CD14-positive monocyte (primary cell): Measurements from ENCODE around the gene ARHGAP33. TPM values are rescaled to one million over a fixed set of nuclear protein-coding genes. Genes with fewer than 3 reads are reported as not detected.

Experiments
- DNase-seq, 3 donors: peaks; one replicate each; pipeline ENCODE4 v3.0.0-alpha.2; 2011 to 2022
- H2AFZ ChIP-seq: 2 replicates; pipeline ENCODE4 v1.6.0; 2012; ENCODE audit warnings: mild to moderate bottlenecking, low read depth, low read length, inconsistent platforms; ENCODE audit not compliant: insufficient read depth, poor library complexity, severe bottlenecking
- H3K27ac ChIP-seq, 2 donors: 1 replicate in 1 of 2; 2 replicates in 1 of 2; pipeline ENCODE4 v1.5.1; 2012 to 2013; ENCODE audit warnings: low read length in 2 of 2, control low read depth in 1 of 2, inconsistent platforms in 1 of 2, low read depth in 1 of 2, mild to moderate bottlenecking in 1 of 2
- H3K27me3 ChIP-seq, 2 donors: one replicate each; pipeline versions ENCODE4 v1.6.0 to v1.6.1; 2011 to 2013; ENCODE audit warnings: low read length in 2 of 2; ENCODE audit not compliant: control insufficient read depth in 2 of 2, insufficient read depth in 2 of 2
- H3K36me3 ChIP-seq, 2 donors: replicated peaks in 1 of 2; 1 replicate in 1 of 2; 2 replicates in 1 of 2; pipeline versions ENCODE4 v1.5.1 to v1.6.1; 2012 to 2013; ENCODE audit warnings: low read length in 2 of 2, control low read depth in 1 of 2, inconsistent platforms in 1 of 2, mild to moderate bottlenecking in 1 of 2; ENCODE audit not compliant: insufficient read depth in 2 of 2, control insufficient read depth in 1 of 2
- H3K4me1 ChIP-seq, 2 donors: 1 replicate in 1 of 2; 2 replicates in 1 of 2; pipeline versions ENCODE4 v1.5.1 to v1.6.1; 2012 to 2013; ENCODE audit warnings: low read length in 2 of 2, control low read depth in 1 of 2, inconsistent platforms in 1 of 2, mild to moderate bottlenecking in 1 of 2, moderate library complexity in 1 of 2; ENCODE audit not compliant: insufficient read depth in 2 of 2, control insufficient read depth in 1 of 2
- H3K4me2 ChIP-seq: replicated peaks from 2 replicates; pipeline ENCODE3; 2012; ENCODE audit warnings: low read length, moderate library complexity, mild to moderate bottlenecking; ENCODE audit not compliant: poor library complexity, severe bottlenecking; ENCODE audit errors: extremely low read depth
- H3K4me3 ChIP-seq, 3 experiments: fragments of 200-600 bp in 1 of 3; sonication (generic) in 1 of 3; replicated peaks in 1 of 3; 1 replicate in 2 of 3; 2 replicates in 1 of 3; pipeline ENCODE4 v1.5.1; 2011 to 2013; ENCODE audit warnings: low read length in 3 of 3, mild to moderate bottlenecking in 3 of 3, control low read depth in 2 of 3, low read depth in 2 of 3, inconsistent platforms in 1 of 3, moderate library complexity in 1 of 3
- H3K79me2 ChIP-seq: 2 replicates; pipeline ENCODE4 v1.6.0; 2012; ENCODE audit warnings: mild to moderate bottlenecking, control low read depth, inconsistent platforms, low read length, moderate library complexity; ENCODE audit not compliant: insufficient read depth
- H3K9ac ChIP-seq: 2 replicates; pipeline ENCODE4 v1.6.0; 2017; ENCODE audit warnings: low read length, mild to moderate bottlenecking; ENCODE audit not compliant: insufficient read depth, poor library complexity, severe bottlenecking
- H3K9me3 ChIP-seq, 2 donors: replicated peaks in 1 of 2; 1 replicate in 1 of 2; 2 replicates in 1 of 2; pipeline versions ENCODE4 v1.5.1 to v1.6.1; 2012 to 2013; ENCODE audit warnings: low read length in 2 of 2, control low read depth in 1 of 2; ENCODE audit not compliant: control insufficient read depth in 1 of 2, insufficient read depth in 1 of 2
- H4K20me1 ChIP-seq: 2 replicates; pipeline ENCODE4 v1.6.0; 2012; ENCODE audit warnings: mild to moderate bottlenecking, low read length, control low read depth, moderate library complexity; ENCODE audit not compliant: insufficient read depth
- H3K27ac Mint-ChIP-seq, 7 donors: one replicate each; pipeline ENCODE4 v1.8.0; 2020; ENCODE audit warnings: mild to moderate bottlenecking in 7 of 7, mixed read lengths in 7 of 7, moderate library complexity in 6 of 7, inconsistent platforms in 2 of 7
- H3K27me3 Mint-ChIP-seq, 3 donors: one replicate each; pipeline ENCODE4 v1.8.0; 2021 to 2022; ENCODE audit warnings: low read depth in 3 of 3, mild to moderate bottlenecking in 3 of 3, mixed read lengths in 3 of 3, moderate library complexity in 3 of 3, inconsistent platforms in 1 of 3
- H3K36me3 Mint-ChIP-seq, 2 donors: one replicate each; pipeline ENCODE4 v1.8.0; 2020; ENCODE audit warnings: mixed read lengths in 2 of 2, inconsistent platforms in 1 of 2, mild to moderate bottlenecking in 1 of 2
- H3K4me1 Mint-ChIP-seq: one replicate; pipeline ENCODE4 v1.8.0; 2020; ENCODE audit warnings: mild to moderate bottlenecking, mixed read lengths
- H3K4me3 Mint-ChIP-seq, 2 donors: one replicate each; pipeline ENCODE4 v1.8.0; 2020; ENCODE audit warnings: mild to moderate bottlenecking in 2 of 2, mixed read lengths in 2 of 2, moderate library complexity in 1 of 2
- H3K9me3 Mint-ChIP-seq, 7 donors: one replicate each; pipeline ENCODE4 v1.8.0; 2020 to 2022; ENCODE audit warnings: mixed read lengths in 7 of 7, mild to moderate bottlenecking in 6 of 7, moderate library complexity in 6 of 7, inconsistent platforms in 2 of 7
- CTCF ChIP-seq: fragments of 200-600 bp; IDR thresholded peaks from one replicate; pipeline ENCODE4 v1.8.0; 2022; ENCODE audit warnings: antibody characterized with exemption, mild to moderate bottlenecking
- WGBS: methylation state at CpG from one replicate; pipeline ENCODE4 v1.1.5; 2013; ENCODE audit warnings: missing lambda C conversion rate; ENCODE audit not compliant: insufficient coverage; 5-methylcytosine and 5-hydroxymethylcytosine counted together
- intact Hi-C, 2 donors: fragments of 100-400 bp; cut with micrococcal nuclease; formaldehyde crosslinking; loops; one replicate each; pipeline versions ENCODE4 v1.15.0 to v1.15.1; 2023
- polyA plus RNA-seq, 3 donors: library from polyadenylated mRNA; depleted of rRNA in 1 of 3; unstranded in 2 of 3; stranded (reverse) in 1 of 3; fragments of 300-500 nt in 2 of 3; fragments of >200 nt in 1 of 3; fragmentation: Illumina TruSeq in 2 of 3; gene quantifications; 1 replicate in 2 of 3; 2 replicates in 1 of 3; pipeline ENCODE4 v1.2.3, GENCODE V29; 2012 to 2021

The ARHGAP33 gene
- polyA plus RNA-seq, 3 donors = 8.6 TPM; not detected in 2

GRCh38 chr19:35828692-35829301 is 53.4 kb downstream of the ARHGAP33 start:
- Mint-ChIP-seq H3K27me3 (peaks cover 6 to 23% (median 11%) of the 10 kb centered on the region in 3 donors), H3K4me3 (peak overlapping the region in 1 of 2 donors; percentile 28), H3K9me3 (no peaks in the 10 kb centered on the region), H3K36me3 (no peaks in the 10 kb centered on the region), H3K27ac (no peak overlapping the region), H3K4me1 (no peaks in the 10 kb centered on the region)
- 0% methylated on average over 5 of the region's 12 CpGs for WGBS
- DNase-seq = no peak
- Histone ChIP-seq H3K27me3 (no peaks in the 10 kb centered on the region), H3K4me3 (no peak overlapping the region), H3K9me3 (no peaks in the 10 kb centered on the region), H2AFZ (no peak overlapping the region), H3K9ac (no peak overlapping the region), H4K20me1 (no peaks in the 10 kb centered on the region), H3K36me3 (no peaks in the 10 kb centered on the region), H3K4me1 (no peaks in the 10 kb centered on the region), H3K4me2 (no peak overlapping the region), H3K79me2 (no peaks in the 10 kb centered on the region), H3K27ac (no peak overlapping the region)
- intact Hi-C loops = no loop called here
- no peak for TF ChIP-seq CTCF

GRCh38 chr19:35830986-35831385 is 55.6 kb downstream of the ARHGAP33 start:
- H3K27ac Mint-ChIP-seq = peak overlapping the region in 1 of 7 donors; percentile 20
- Histone ChIP-seq H3K79me2 (no peaks in the 10 kb centered on the region), H2AFZ (no peak overlapping the region), H3K36me3 (no peaks in the 10 kb centered on the region), H3K9me3 (no peaks in the 10 kb centered on the region), H4K20me1 (no peaks in the 10 kb centered on the region), H3K4me2 (no peak overlapping the region), H3K9ac (no peak overlapping the region), H3K27ac (no peak overlapping the region), H3K27me3 (no peaks in the 10 kb centered on the region), H3K4me1 (no peaks in the 10 kb centered on the region), H3K4me3 (no peak overlapping the region)
- WGBS = 84% methylated on average over 11 of the region's 18 CpGs
- no peak overlapping the region for H3K4me3 Mint-ChIP-seq
- TF ChIP-seq CTCF = no peak
- no peaks in the 10 kb centered on the region for H3K9me3 Mint-ChIP-seq
- no peaks in the 10 kb centered on the region for H3K4me1 Mint-ChIP-seq
- H3K36me3 Mint-ChIP-seq = no peaks in the 10 kb centered on the region
- peaks cover 2 to 22% (median 13%) of the 10 kb centered on the region in 3 donors for H3K27me3 Mint-ChIP-seq
- no peak for DNase-seq
- intact Hi-C loops = no loop called here
